Adrenal gland (tissue), 12 donors: ENCODE results near the gene CEP41. TPM values are rescaled to one million over a fixed set of nuclear protein-coding genes. Genes with fewer than 3 reads are reported as not detected.
A peak's percentile ranks its signal among the peaks of the same experiment; 100 is the strongest.

Experiments used
- DNase-seq, 7 donors: peaks; one replicate each; pipeline ENCODE4 v3.0.0-alpha.2; 2019 to 2020
- H3K27ac ChIP-seq, 5 donors: fragments of 200-600 bp; sonication (generic) in 4 of 5; 1 replicate in 3 of 5; 2 replicates in 2 of 5; pipeline versions ENCODE4 v1.5.1 to v1.8.0; 2016 to 2020; ENCODE audit warnings: mild to moderate bottlenecking in 1 of 5
- H3K27me3 ChIP-seq: fragments of 200-600 bp; 2 replicates; pipeline ENCODE4 v1.8.0; 2021
- H3K36me3 ChIP-seq, 2 donors: fragments of 200-600 bp; replicated peaks in 1 of 2; 1 replicate in 1 of 2; 2 replicates in 1 of 2; pipeline versions ENCODE4 v1.5.1 to v1.8.0; 2018 to 2022
- H3K4me1 ChIP-seq, 2 donors: fragments of 200-600 bp; replicated peaks in 1 of 2; 1 replicate in 1 of 2; 2 replicates in 1 of 2; pipeline versions ENCODE4 v1.5.1 to v1.8.0; 2018 to 2021
- H3K4me3 ChIP-seq, 4 donors: fragments of 200-600 bp; sonication (generic) in 3 of 4; one replicate each; pipeline ENCODE4 v1.5.1; 2016 to 2018
- H3K9me3 ChIP-seq, 3 donors: fragments of 200-600 bp; sonication (generic) in 1 of 3; replicated peaks in 1 of 3; 1 replicate in 2 of 3; 2 replicates in 1 of 3; pipeline versions ENCODE4 v1.5.1 to v1.8.0; 2016 to 2021
- CTCF ChIP-seq, 6 experiments: fragments of 450-650 bp in 4 of 6; fragments of 200-600 bp in 2 of 6; sonication (generic) in 1 of 6; IDR thresholded peaks; 1 replicate in 5 of 6; 2 replicates in 1 of 6; pipeline versions ENCODE4 v1.5.1 to v1.8.0; 2016 to 2021; ENCODE audit warnings: antibody characterized with exemption in 6 of 6, mild to moderate bottlenecking in 2 of 6, moderate library complexity in 1 of 6
- POLR2A ChIP-seq, 2 donors: fragments of 450-650 bp; IDR thresholded peaks; one replicate each; pipeline ENCODE4 v1.6.1; 2017; ENCODE audit warnings: antibody characterized with exemption in 2 of 2, mild to moderate bottlenecking in 2 of 2, moderate library complexity in 1 of 2
- WGBS, 4 donors: extraction: QIAGEN DNeasy Blood & Tissue Kit in 2 of 4; methylation state at CpG; one replicate each; pipeline versions ENCODE4 v1.1.5 to v1.1.7; 2013 to 2017; 5-methylcytosine and 5-hydroxymethylcytosine counted together
- intact Hi-C, 2 donors: fragments of 100-400 bp; cut with DNase I; formaldehyde crosslinking; loops; one replicate each; pipeline versions ENCODE4 v1.14.1 to v1.15.0; 2022 to 2023
- polyA plus RNA-seq, 3 donors: library from polyadenylated mRNA; stranded (reverse); fragments of 200-250 nt in 2 of 3; fragments of 350-450 nt in 1 of 3; fragmentation: Illumina TruSeq in 1 of 3; extraction: RNeasy Lipid Tissue Mini Kit (QIAGEN cat#74804) in 1 of 3; gene quantifications; one replicate each; pipeline ENCODE4 v1.2.3, GENCODE V29; 2013 to 2014
- total RNA-seq, 9 donors: library from RNA; depleted of rRNA in 4 of 9; stranded (reverse); fragments of >200 nt in 4 of 9; fragments of 120-200 nt in 1 of 9; fragmentation: NEBNext Ultra II Directional in 1 of 9; extraction: Animal tissue kit (Norgen Biotek cat#: 25700) in 1 of 9; gene quantifications; one replicate each; pipeline versions ENCODE4 v1.1.0 to v1.2.4, GENCODE V29; 2013 to 2023
- donor health status: healthy with polysubstance abuse.
- donor health status: Bipolar disorder and iron deficiency.
- donor health status: DM: yes; HTN: yes; CAD: no.
- donor health status: DM: no; HTN: no; CAD: no.
- donor health status: DM: no; HTN: no; CAD: no.
- donor health status: DM: yes; HTN: yes; CAD: no.

The CEP41 gene
- total and polyA plus RNA-seq, 12 donors = 3.9 to 22.9 (median 15.4) TPM

DNA sequence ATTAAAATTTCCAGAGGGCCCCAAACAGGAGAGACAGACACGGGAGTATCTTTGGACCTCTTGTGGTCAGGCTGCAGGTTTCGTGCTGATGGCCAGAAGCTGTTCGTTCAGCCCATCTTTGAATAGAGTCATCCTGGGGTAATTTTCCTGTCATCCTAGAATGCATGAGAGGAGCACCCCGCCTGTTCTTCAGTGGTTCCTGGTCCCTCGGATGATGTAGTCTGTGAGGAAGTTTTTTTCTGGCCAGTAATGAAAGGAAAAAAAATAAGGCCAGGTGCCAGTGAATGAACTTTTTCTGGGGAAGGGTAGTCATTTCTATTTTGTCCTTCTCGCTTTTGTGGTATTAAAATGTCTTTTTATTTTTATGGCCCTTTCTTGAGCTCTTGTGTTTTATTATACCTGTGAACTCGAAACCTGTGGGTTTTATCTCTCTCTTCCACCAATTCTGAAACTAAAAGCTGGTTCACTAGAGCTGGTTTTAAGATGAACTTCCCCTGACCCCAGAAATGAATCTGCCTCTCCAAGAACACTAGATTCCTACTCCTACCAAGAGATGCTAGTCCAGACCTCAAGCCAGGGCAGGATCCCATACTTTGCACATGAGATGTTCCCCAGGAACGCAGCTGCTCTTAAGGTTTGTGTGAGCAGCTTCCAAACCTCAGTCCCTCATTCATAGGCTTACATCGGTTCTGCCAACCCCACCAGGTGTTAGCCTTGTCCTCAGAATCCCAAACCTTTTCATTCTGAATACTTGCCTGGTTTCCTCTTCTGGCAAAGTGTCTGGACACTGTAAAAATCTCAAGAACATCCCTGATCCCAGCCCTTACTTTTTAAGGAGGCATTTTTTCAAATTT lies 35.7 kb upstream of the CEP41 start:
- intact Hi-C loops = no loop called here
- Histone ChIP-seq H3K4me1 (no peaks in the 10 kb centered on the region), H3K36me3 (no peaks in the 10 kb centered on the region), H3K27me3 (no peaks in the 10 kb centered on the region), H3K27ac (no peak overlapping the region), H3K4me3 (no peak overlapping the region), H3K9me3 (no peaks in the 10 kb centered on the region)
- no peak for TF ChIP-seq POLR2A (IDR thresholded peaks at IDR 0.05)
- TF ChIP-seq CTCF (IDR thresholded peaks at IDR 0.05) = no peak
- DNase-seq = no peak
- WGBS, 4 donors = 72 to 86% (median 78%) methylated on average over 9 of the region's 9 CpGs

DNA sequence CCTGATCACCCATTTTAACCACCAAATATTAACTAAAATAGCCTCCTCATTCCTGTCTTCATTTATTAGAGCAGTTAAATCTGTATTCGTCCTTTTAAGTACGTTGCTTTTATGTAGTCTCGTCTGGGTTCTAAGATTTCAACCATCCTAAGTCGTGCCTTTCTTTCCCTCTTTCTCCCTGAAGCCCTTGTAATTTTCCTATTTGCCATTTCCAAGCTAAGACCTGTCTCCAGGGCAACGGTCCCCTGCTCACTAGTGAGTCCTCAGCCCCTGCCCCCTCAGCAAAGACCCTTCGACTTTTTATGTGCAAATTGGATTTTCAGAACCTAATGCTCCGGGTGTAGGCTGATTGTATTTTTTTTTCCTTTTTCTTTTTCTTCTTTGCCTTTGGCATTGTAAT lies 35.0 kb upstream of the CEP41 start:
- TF ChIP-seq POLR2A (IDR thresholded peaks at IDR 0.05) (no peak), CTCF (IDR thresholded peaks at IDR 0.05) (no peak)
- H3K27ac ChIP-seq = no peak overlapping the region
- H3K9me3 ChIP-seq = no peaks in the 10 kb centered on the region
- no peaks in the 10 kb centered on the region for H3K4me1 ChIP-seq
- no peaks in the 10 kb centered on the region for H3K27me3 ChIP-seq
- intact Hi-C loops = no loop called here
- 75 to 82% (median 79%) methylated on average over 7 of the region's 7 CpGs for WGBS, 4 donors
- DNase-seq = no peak
- H3K4me3 ChIP-seq = no peak overlapping the region
- H3K36me3 ChIP-seq = no peaks in the 10 kb centered on the region

DNA sequence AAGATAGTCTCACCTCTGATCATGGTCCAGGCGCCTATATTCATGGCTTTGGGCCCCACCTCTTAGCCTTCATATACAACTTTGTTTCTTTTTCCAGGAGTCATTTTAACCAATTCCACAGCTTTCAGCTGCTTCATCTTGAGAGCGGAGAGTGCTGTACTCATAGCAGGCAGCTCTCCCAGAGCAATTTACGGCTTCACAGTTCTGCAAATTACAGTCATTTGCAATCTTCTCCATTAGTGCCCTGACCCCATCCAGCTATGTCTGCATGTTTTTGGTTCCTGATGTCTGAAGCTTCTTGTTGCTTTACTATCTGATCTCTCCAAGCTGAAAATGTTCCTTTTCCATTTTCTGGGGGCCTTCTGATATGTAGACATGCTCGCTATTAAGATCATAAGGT lies 33.1 kb upstream of the CEP41 start:
- Histone ChIP-seq H3K9me3 (no peaks in the 10 kb centered on the region), H3K36me3 (no peaks in the 10 kb centered on the region), H3K4me3 (no peak overlapping the region), H3K4me1 (no peaks in the 10 kb centered on the region), H3K27ac (peak overlapping the region in 1 of 5 donors; percentile 34), H3K27me3 (no peaks in the 10 kb centered on the region)
- DNase-seq = no peak
- intact Hi-C loops = no loop called here
- TF ChIP-seq POLR2A (IDR thresholded peaks at IDR 0.05) (no peak), CTCF (IDR thresholded peaks at IDR 0.05) (no peak)
- WGBS, 4 donors = 81 to 84% (median 83%) methylated on average over 4 of the region's 4 CpGs

DNA sequence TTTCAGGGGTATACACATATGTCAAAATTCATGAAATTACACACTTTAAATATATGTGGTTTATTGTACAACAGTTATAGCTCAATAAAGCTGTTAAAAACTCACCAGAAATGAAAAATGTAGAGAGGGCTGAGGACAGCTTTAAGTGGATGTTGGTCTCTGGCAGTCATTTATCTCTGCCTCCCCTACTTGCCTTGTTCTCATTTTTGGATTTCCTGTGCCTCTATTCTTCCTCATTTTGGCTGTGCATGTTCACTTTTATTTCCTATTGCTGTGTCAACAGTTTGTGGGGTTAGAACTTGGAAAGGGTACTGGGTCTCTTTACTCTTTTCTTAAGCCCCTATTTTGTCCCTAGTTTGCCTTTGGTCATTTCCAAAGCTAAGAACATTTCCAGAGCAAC lies 32.5 kb upstream of the CEP41 start:
- Histone ChIP-seq H3K4me1 (no peaks in the 10 kb centered on the region), H3K4me3 (no peak overlapping the region), H3K27ac (peak overlapping the region in 1 of 5 donors; percentile 34), H3K27me3 (no peaks in the 10 kb centered on the region), H3K9me3 (no peaks in the 10 kb centered on the region), H3K36me3 (no peaks in the 10 kb centered on the region)
- TF ChIP-seq POLR2A (IDR thresholded peaks at IDR 0.05) (no peak), CTCF (IDR thresholded peaks at IDR 0.05) (no peak)
- intact Hi-C loops = no loop called here
- no peak for DNase-seq
